ENCODE measurements around the gene SC5D. TPM values are rescaled to one million over a fixed set of nuclear protein-coding genes. Genes with fewer than 3 reads are reported as not detected.

Gene SC5D
- total and polyA plus RNA-seq, 2 of the 8 experiments (the other 6 are each of a cell fraction or from before 2014, with no cell fraction given), result 73.9 to 90.3 TPM

GRCh38 chr11:121282386-121282785 lies 10.2 kb upstream of the SC5D start (continued):
- TF ChIP-seq CHD7 (IDR thresholded peaks at IDR 0.05; ENCODE audit: insufficient replicate concordance, low read length), result no peak
- no peak for TF ChIP-seq POLR2A (IDR thresholded peaks at IDR 0.05; ENCODE audit: control extremely low read depth in 1 of 2, low read depth in 2 of 2, low read length in 2 of 2)
- no peak for TF ChIP-seq KDM1A (IDR thresholded peaks at IDR 0.05; ENCODE audit: borderline replicate concordance, low read length)
- no peak for TF ChIP-seq SP4 (IDR thresholded peaks at IDR 0.05; ENCODE audit: low read length)
- TF ChIP-seq ATF2 (IDR thresholded peaks at IDR 0.05; ENCODE audit: low read length), result no peak

Data from H1 (cell line).